ENCODE measurements around the gene CLIP4.
"Not testable (repeated sequence)": the region's sequence is repeated elsewhere in the genome, so short reads cannot be mapped to it uniquely, and the experiment has no call there.

Gene CLIP4

GRCh38 chr2:29100564-29100963 is 14.7 kb upstream of the CLIP4 start:
- DNase-seq, result no peak

- no peak for DNase-seq
Measured at GRCh38 chr2:29104688-29105087, 10.5 kb upstream of the CLIP4 start.

GRCh38 chr2:29105375-29105774 is 9.8 kb upstream of the CLIP4 start:
- no peak for DNase-seq

- DNase-seq, result no peak
Measured at GRCh38 chr2:29106256-29106655, 9.0 kb upstream of the CLIP4 start.

- DNase-seq, result peak; percentile 38
Measured at GRCh38 chr2:29106980-29107388, 8.2 kb upstream of the CLIP4 start.

GRCh38 chr2:29107547-29107946 is 7.7 kb upstream of the CLIP4 start:
- not testable (repeated sequence) for DNase-seq

- no peak for DNase-seq
Measured at GRCh38 chr2:29108225-29108624, 7.0 kb upstream of the CLIP4 start.

- no peak for DNase-seq
Measured at GRCh38 chr2:29109246-29109645, 6.0 kb upstream of the CLIP4 start.

GRCh38 chr2:29110916-29111535 is 4.2 kb upstream of the CLIP4 start:
- no peak for DNase-seq

GRCh38 chr2:29112379-29112778 is 2.8 kb upstream of the CLIP4 start:
- DNase-seq, result no peak

GRCh38 chr2:29113027-29113686 is 2.1 kb upstream of the CLIP4 start:
- DNase-seq, result no peak

GRCh38 chr2:29113891-29114321 is 1.3 kb upstream of the CLIP4 start:
- DNase-seq, result no peak

- DNase-seq, result no peak
Measured at GRCh38 chr2:29114586-29114945, 649 bp upstream of the CLIP4 start.

GRCh38 chr2:29115797-29116781 is 874 bp downstream of the CLIP4 start:
- peak; percentile 20 for DNase-seq

GRCh38 chr2:29117636-29118303 is 2.6 kb downstream of the CLIP4 start:
- DNase-seq, result no peak

- no peak for DNase-seq
Measured at GRCh38 chr2:29119211-29119610, 4.0 kb downstream of the CLIP4 start.

GRCh38 chr2:29120846-29121245 is 5.6 kb downstream of the CLIP4 start:
- no peak for DNase-seq

- DNase-seq, result no peak
Measured at GRCh38 chr2:29123617-29124349, 8.6 kb downstream of the CLIP4 start.

GRCh38 chr2:29124504-29124903 is 9.3 kb downstream of the CLIP4 start:
- DNase-seq, result no peak

- DNase-seq, result no peak
Measured at GRCh38 chr2:29129586-29130281, 14.5 kb downstream of the CLIP4 start.

GRCh38 chr2:29130295-29130694 is 15.1 kb downstream of the CLIP4 start:
- DNase-seq, result peak; percentile 12

GRCh38 chr2:29134933-29135332 is 19.7 kb downstream of the CLIP4 start:
- no peak for DNase-seq

Measured in NCI-H1436 (cell line).